T1000 (cell line): ENCODE measurements around the gene ZIC2.
"Not testable (repeated sequence)": the region's sequence is repeated elsewhere in the genome, so short reads cannot be mapped to it uniquely, and the experiment has no call there.

ENCODE experiments used
- DNase-seq: peaks from one replicate; lab custom pipeline; 2025; ENCODE audit warnings: mixed read lengths; lab: John Stamatoyannopoulos, UW

Gene ZIC2

GRCh38 chr13:100019780-100020356, 38.3 kb downstream of the ZIC2 start:
- DNase-seq: no peak

- DNase-seq: no peak
Measured at GRCh38 chr13:100022798-100023197, 41.2 kb downstream of the ZIC2 start.

DNA sequence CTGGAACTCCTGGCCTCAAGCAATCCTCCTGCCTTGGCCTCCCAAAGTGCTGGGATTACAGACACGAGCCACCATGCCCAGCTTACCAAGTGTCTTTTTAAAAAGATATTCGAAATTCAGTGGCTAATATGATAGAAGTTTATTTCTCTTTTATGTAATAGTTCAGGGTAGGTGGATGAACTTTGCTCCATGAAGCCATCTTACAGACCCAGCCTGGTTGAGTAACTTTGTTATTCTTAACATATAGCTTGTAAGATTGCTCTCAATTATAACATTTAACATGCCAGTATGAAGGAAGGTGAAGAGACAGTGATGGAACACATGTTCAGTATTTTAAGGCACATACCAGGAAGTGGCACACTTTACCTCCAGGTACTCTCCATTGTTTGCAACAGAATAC, 42.4 kb downstream of the ZIC2 start:
- no peak for DNase-seq

DNA sequence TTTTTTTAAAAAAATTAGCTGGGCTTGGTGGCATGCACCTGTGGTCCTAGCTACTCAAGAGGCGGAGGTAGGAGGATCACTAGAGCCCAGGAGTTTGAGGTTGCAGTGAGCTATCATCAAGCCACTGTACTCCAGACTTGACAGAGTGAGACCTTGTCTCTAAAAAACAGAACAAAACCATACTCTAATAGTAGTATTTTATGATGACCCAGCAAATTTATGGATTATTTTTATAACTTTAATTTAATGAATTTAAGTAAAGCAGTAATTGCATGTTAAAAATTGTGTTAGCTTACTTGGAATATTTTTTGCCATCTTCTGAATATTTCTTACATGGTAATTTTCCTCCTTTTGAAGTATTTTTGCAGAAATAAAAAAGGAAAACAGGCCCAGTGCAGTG, 48.3 kb downstream of the ZIC2 start:
- DNase-seq: no peak

DNA sequence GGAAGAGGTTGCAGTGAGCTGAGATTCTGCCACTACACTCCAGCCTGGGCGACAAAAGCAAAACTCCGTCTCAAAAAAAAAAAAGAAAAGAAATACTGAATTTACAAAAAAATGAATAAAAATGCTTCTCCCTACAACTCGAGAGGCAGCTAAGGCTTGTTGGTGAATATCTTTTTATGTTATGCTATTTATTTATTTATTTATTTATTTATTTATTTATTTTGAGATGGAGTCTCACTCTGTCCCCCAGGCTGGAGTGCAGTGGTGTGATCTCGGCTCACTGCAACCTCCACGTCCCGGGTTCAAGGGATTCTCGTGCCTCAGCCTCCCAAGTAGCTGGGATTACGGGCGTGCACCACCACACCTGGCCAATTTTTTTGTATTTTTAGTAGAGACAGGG, 51.1 kb downstream of the ZIC2 start:
- not testable (repeated sequence) for DNase-seq

DNA sequence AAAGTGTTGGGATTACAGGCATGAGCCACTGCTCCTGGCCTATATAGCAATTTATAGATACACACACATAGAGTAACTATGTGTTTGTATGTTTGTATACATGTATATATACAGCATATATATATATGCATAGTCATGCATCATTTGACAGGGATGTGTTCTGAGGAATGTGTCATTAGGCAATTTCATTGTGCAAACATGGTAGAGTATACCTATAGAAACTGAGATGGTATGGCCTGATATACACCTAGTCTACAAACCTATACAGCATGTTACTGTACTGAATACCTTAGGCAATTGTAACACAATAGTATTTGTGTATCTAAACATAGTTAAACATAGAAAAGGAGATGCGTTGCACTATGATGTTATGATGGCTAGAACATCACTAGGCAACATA, 54.4 kb downstream of the ZIC2 start:
- no peak for DNase-seq
